LNCaP clone FGC (cell line): ENCODE results near the gene TMEM44.
"Not testable (repeated sequence)": the region's sequence is repeated elsewhere in the genome, so short reads cannot be mapped to it uniquely, and the experiment has no call there.

Experiments
- DNase-seq: peaks from one replicate; pipeline ENCODE4 v3.0.0-alpha.2; 2011; ENCODE audit warnings: low read depth
- H3K4me3 ChIP-seq: 2 replicates; pipeline ENCODE4 v1.5.1; 2011; ENCODE audit warnings: mild to moderate bottlenecking, low read depth, low read length, control low read depth
- CTCF ChIP-seq: IDR thresholded peaks from 2 replicates; pipeline ENCODE4 v1.5.1; 2012; ENCODE audit warnings: mild to moderate bottlenecking; ENCODE audit not compliant: control insufficient read depth, insufficient read depth; ENCODE audit errors: extremely low read depth

The TMEM44 gene

DNA sequence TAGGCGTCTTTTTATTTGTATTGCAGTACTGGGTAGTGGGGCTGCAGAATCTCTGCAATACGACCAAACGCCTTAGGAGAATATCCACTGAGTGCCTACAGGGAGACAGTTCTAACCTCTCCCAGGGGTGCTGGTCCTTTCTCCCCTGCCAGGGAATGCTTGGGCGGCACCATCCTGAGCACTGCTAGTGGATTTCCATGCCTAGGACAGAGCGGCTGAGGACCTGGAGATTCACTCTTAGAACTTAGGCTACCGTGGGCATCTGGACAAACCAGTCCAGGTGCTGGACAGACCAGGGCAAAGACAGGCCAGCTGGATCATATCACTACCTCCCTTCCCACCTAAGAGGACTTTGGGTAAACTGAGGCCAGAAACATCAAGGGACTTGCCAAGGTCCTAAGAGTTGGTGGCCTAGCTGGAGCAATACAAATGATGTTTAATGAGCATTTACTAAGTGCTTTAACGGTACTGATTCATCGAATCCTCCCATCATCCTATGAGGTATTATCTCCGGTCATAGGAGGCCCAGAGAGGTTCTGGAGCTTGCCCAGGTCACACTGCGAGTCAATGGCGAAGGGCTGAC lies 902 bp downstream of the TMEM44 start:
- no peak for TF ChIP-seq CTCF
- H3K4me3 ChIP-seq = peak overlapping the region; percentile 67
- no peak for DNase-seq

GRCh38 chr3:194631696-194632095 lies 1.5 kb downstream of the TMEM44 start:
- H3K4me3 ChIP-seq = no peak overlapping the region

DNA sequence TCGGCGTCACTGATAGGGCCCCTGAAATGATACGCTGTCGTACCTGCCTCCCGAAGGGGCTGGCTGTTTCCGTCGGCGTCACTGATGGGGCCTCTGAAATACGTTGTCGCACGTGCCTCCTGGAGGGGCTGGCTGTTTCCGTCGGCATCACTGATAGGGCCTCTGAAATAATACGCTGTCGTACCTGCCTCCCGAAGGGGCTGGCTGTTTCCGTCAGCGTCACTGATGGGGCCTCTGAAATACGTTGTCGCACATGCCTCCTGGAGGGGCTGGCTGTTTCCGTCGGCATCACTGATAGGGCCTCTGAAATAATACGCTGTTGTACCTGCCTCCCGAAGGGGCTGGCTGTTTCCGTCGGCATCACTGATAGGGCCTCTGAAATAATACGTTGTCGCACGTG lies 2.5 kb downstream of the TMEM44 start:
- DNase-seq, H3K4me3 ChIP-seq: not testable (repeated sequence)

More at GRCh38 chr3:194631696-194632095, 1.5 kb downstream of the TMEM44 start:
- DNase-seq = no peak
- no peak for TF ChIP-seq CTCF

DNA sequence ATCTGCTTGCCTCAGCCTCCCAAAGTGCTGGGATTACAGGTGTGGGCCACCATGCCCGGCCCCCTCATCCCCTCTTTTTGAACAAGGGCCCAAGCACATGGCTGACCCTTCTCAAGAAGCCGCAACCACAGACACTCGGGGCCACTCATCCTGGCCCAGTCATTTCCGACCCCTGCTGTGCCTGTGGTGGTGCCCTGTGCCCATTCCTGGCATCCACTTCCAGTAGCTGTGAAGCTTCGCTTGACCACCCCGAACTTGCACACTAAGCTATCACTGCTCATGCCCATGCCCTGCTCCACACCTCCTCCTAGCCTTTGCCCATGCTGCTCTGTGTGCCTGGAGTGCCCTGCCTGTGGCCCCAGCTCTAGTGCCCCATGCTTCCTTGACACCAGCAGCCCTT lies 8.3 kb downstream of the TMEM44 start:
- no peak for DNase-seq
- TF ChIP-seq CTCF = no peak

DNA sequence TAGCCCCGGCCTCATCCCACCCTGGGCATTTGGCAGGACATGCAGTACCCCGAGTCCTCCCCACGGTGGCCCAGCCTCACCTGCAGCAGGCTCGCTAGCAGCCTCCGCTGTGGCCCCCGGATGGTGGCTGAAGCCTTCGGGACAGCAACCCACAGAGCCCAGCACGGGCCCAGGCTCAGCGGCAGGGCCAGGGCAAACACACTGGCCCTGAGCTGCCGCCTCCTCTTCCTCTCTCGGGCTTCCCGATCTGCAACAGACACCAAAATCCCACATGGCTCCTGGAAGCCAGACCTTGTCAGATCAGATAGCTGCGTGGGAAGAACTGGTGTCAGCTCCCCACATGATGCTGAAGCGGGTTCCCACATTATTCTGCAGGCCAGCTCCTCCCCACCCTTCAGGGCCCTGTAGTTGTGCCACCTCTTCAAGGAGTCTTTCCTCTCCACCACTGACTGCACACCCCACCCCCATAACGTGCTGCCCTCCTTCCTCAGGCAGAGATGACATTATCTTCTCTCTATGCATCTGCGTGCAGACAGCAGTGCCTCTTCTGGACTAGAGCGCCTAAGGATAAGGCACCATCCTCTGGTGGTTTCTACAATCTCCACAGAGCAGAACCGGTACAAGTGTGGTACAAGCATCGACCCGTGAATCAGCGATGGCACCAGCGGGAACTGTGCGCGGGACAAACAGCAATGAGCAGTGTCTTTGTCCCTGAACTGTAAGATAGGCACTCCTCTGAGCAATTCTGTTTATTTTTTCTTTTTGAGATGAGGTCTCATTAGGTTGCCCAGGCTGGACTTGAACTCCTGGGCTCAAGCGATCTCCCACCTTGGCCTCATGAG lies 9.5 kb downstream of the TMEM44 start:
- no peak overlapping the region for H3K4me3 ChIP-seq
- no peak for TF ChIP-seq CTCF
- DNase-seq = no peak

More for the DNA sequence above, 8.3 kb downstream of the TMEM44 start:
- no peak overlapping the region for H3K4me3 ChIP-seq

GRCh38 chr3:194622621-194623340 lies 10.4 kb downstream of the TMEM44 start:
- no peak overlapping the region for H3K4me3 ChIP-seq
- DNase-seq = no peak
- TF ChIP-seq CTCF = no peak

DNA sequence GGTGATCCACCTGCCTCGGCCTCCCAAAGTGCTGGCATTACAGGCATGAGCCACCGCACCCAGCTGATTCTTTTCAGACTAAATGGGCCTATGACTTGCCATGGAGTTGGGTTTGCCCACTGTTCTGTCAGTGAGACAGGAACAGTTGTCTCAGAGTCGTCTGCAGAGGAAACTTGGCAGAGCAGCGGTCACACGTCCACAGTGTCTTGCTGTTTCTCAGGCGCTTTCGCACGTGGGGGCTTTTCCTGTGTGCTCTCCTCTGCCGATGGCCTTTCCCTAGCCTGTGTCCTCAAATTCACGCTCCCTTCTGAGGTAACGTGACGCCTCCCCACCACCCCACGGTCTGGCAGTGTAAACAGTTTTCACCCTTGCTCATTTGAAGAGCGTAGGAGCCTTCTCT lies 11.3 kb downstream of the TMEM44 start:
- no peak for TF ChIP-seq CTCF
- DNase-seq = no peak
- H3K4me3 ChIP-seq = no peak overlapping the region
